Measurements from ENCODE around the gene FAM117B.

DNA sequence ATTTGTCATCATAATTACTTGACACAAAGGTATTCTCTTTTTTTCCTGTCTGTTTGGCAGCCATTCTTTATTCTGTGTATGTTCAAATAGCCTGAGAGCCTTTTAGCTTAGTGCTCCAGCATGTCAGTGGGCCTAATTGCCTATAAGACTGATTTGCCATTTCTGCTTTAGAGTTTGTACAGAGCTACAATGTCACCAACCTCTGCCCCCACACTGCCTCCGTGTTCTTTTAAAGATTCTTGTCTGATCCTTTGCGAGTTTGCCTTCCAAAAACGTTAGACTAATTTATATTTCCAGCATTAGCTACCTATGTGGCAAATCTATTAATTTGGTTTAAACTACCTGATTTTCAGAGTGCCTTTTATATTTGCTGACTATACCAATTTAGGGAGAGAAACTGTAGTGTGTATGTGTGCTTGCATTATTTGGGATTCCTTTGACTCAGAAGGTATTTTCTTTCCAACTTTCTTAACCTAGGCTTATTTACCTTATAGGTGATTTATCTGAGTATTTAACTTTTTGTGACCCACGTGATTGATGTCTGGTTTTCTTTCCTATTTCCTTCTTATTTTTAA, 70.8 kb downstream of the FAM117B start:
- no peak for TF ChIP-seq TAF1 (IDR thresholded peaks at IDR 0.05; ENCODE audit: borderline replicate concordance, insufficient read depth, low read length)
- TF ChIP-seq, protein P1, sequence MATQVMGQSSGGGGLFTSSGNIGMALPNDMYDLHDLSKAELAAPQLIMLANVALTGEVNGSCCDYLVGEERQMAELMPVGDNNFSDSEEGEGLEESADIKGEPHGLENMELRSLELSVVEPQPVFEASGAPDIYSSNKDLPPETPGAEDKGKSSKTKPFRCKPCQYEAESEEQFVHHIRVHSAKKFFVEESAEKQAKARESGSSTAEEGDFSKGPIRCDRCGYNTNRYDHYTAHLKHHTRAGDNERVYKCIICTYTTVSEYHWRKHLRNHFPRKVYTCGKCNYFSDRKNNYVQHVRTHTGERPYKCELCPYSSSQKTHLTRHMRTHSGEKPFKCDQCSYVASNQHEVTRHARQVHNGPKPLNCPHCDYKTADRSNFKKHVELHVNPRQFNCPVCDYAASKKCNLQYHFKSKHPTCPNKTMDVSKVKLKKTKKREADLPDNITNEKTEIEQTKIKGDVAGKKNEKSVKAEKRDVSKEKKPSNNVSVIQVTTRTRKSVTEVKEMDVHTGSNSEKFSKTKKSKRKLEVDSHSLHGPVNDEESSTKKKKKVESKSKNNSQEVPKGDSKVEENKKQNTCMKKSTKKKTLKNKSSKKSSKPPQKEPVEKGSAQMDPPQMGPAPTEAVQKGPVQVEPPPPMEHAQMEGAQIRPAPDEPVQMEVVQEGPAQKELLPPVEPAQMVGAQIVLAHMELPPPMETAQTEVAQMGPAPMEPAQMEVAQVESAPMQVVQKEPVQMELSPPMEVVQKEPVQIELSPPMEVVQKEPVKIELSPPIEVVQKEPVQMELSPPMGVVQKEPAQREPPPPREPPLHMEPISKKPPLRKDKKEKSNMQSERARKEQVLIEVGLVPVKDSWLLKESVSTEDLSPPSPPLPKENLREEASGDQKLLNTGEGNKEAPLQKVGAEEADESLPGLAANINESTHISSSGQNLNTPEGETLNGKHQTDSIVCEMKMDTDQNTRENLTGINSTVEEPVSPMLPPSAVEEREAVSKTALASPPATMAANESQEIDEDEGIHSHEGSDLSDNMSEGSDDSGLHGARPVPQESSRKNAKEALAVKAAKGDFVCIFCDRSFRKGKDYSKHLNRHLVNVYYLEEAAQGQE (IDR thresholded peaks at IDR 0.05; ENCODE audit: insufficient read depth in 1 of 2, low read depth in 2 of 2, low read length in 2 of 2), result no peak

Data from PFSK-1 (cell line).